ENCODE measurements around the gene TSHZ2. TPM values are rescaled to one million over a fixed set of nuclear protein-coding genes. Genes with fewer than 3 reads are reported as not detected.

Gene TSHZ2
- total and polyA plus RNA-seq, 9 of the 15 experiments (the other 6 are each of a cell fraction or from before 2014, with no cell fraction given) = 0.03 to 0.20 (median 0.05) TPM; not detected in 4

- TF ChIP-seq CXXC5 (CRISPR knock-in tag; IDR thresholded peaks at IDR 0.05) = no peak
- no peak for TF ChIP-seq ZNF175 (CRISPR knock-in tag; IDR thresholded peaks at IDR 0.05; ENCODE audit: low read depth)
- TF ChIP-seq ZFP91 (CRISPR knock-in tag; IDR thresholded peaks at IDR 0.05) = no peak
- no peak for TF ChIP-seq HNRNPL (IDR thresholded peaks at IDR 0.05; ENCODE audit: low read depth, low read length)
- no peak for TF ChIP-seq PPARD (CRISPR knock-in tag; IDR thresholded peaks at IDR 0.05)
- no peak for TF ChIP-seq ZNF277 (CRISPR knock-in tag; IDR thresholded peaks at IDR 0.05; ENCODE audit: borderline replicate concordance)
Observed at GRCh38 chr20:53195876-53196610, 223.9 kb downstream of the TSHZ2 start (continued).

GRCh38 chr20:53201588-53201987 is 229.4 kb downstream of the TSHZ2 start:
- ChIA-PET POLR2A (interaction anchor here (0.9 to 1.4 kb wide), 2 partner anchors 15 to 26 kb away, joined by 3 to 4 read pairs; no protein-coding TSS in a partner anchor), CTCF (ENCODE audit: low intra/inter-chr PET ratio) (no interaction called here)
- no peak for DNase-seq (ENCODE audit: extremely low read depth in 1 of 4, low spot score in 3 of 4)
- Histone ChIP-seq H4K20me1 (replicated peaks; ENCODE audit: control insufficient read depth, insufficient read depth, low read length) (no peaks in the 10 kb centered on the region), H3K9ac (ENCODE audit: insufficient read depth in 1 of 2, low read depth in 2 of 2, low read length in 2 of 2) (no peak overlapping the region), H3K4me1 (replicated peaks in 1 of 2; ENCODE audit: control insufficient read depth in 2 of 2, insufficient read depth in 2 of 2, low read length in 2 of 2) (no peaks in the 10 kb centered on the region), H3K27ac (ENCODE audit: extremely low read depth, low read depth, low read length) (no peak overlapping the region), H3K27me3 (ENCODE audit: control insufficient read depth in 2 of 2, insufficient read depth in 2 of 2, low read length in 2 of 2) (peaks cover 15 to 22% of the 10 kb centered on the region in 2 experiments; a peak in 4 of 5 replicates), H3K36me3 (ENCODE audit: control insufficient read depth, insufficient read depth, low read length) (no peaks in the 10 kb centered on the region), H3K4me3 (no peak overlapping the region), H3K9me1 (ENCODE audit: control insufficient read depth, insufficient read depth, low read length) (no peaks in the 10 kb centered on the region), H3K4me2 (ENCODE audit: insufficient read depth, low read length) (no peak overlapping the region), H3K9me3 (replicated peaks; ENCODE audit: control insufficient read depth, insufficient read depth, low read depth, low read length) (no peaks in the 10 kb centered on the region), H2AFZ (ENCODE audit: low read depth, low read length) (0 out of 2 replicates have a peak overlapping the region, but pooled peaks have one; percentile 8), H3K79me2 (ENCODE audit: control insufficient read depth, insufficient read depth, low read length) (no peaks in the 10 kb centered on the region)
- FAIRE-seq = no peak
- in situ Hi-C loops (cut with MboI) (no loop called here), intact Hi-C loops (cut with micrococcal nuclease) (loop anchor here (10.0 kb wide), 2 partner anchors 743 to 863 kb away; no protein-coding TSS in a partner anchor)
- peak; percentile 76 for ATAC-seq
- BruUV-seq (replicated peaks) = no TSS peak
- 4% methylated on average over 6 of the region's 6 CpGs for WGBS (ENCODE audit: insufficient coverage, low coverage, missing lambda C conversion rate)
- TF ChIP-seq NCOR1 (IDR thresholded peaks at IDR 0.05) (no peak), NFIC (IDR thresholded peaks at IDR 0.05) (no peak), SMC3 (conservative IDR thresholded peaks at IDR 0.05; ENCODE audit: insufficient read depth, low read depth, low read length) (0 out of 2 replicates have a peak, but pooled peaks have one; percentile 13), CTCF (IDR thresholded peaks at IDR 0.05 in 2 of 3, conservative IDR thresholded peaks at IDR 0.05 in 1 of 3; ENCODE audit: insufficient read depth in 2 of 3, low read depth in 1 of 3, low read length in 3 of 3) (peak in 2 of 3 experiments; percentile 30 to 38; a peak in 1 of 6 replicates), XRCC5 (IDR thresholded peaks at IDR 0.05; ENCODE audit: low read depth, low read length) (no peak), ZNF232 (CRISPR knock-in tag; IDR thresholded peaks at IDR 0.05) (no peak)
